ENCODE results near the gene OPN1LW.

DNA sequence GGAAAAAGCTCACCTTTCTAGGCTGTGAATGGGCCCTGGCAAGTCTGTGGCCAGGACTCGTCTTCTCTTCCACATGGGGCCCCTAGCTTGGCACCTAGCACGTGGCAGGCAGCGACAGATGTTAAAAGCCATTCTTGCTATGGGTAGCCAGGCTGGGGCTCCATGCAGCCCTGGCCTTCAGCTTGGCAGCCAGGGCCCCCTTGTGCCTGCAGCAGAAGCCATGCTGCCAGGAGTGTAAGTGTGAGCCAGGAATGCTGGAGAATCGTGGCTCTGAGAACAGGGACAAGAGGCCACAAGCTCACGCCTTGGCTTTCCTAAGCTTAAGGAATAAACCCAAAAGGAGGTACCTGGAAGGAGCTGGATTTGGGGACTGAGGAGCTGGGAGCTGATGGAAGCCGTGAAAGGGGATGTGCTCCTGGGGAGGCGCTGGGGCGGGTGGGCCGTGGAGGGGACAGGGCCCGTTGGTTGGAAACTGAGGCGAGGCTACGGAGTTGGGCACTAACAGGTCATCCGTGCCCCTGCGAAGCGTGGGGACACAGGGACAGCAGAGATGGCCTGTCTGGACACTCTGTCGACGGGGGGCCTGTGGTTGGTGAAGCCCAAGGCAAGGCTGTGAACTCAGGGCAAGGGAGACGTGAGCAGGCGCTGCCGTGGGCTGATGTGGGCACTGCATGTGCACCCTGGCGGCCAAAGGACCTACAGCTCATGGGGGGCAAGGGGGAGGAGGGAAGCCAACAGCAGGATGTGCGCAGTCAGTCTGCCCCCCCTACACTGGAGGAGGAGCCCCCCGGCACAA, 895 bp upstream of the OPN1LW start:
- TF ChIP-seq, protein P1, sequence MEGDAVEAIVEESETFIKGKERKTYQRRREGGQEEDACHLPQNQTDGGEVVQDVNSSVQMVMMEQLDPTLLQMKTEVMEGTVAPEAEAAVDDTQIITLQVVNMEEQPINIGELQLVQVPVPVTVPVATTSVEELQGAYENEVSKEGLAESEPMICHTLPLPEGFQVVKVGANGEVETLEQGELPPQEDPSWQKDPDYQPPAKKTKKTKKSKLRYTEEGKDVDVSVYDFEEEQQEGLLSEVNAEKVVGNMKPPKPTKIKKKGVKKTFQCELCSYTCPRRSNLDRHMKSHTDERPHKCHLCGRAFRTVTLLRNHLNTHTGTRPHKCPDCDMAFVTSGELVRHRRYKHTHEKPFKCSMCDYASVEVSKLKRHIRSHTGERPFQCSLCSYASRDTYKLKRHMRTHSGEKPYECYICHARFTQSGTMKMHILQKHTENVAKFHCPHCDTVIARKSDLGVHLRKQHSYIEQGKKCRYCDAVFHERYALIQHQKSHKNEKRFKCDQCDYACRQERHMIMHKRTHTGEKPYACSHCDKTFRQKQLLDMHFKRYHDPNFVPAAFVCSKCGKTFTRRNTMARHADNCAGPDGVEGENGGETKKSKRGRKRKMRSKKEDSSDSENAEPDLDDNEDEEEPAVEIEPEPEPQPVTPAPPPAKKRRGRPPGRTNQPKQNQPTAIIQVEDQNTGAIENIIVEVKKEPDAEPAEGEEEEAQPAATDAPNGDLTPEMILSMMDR (IDR thresholded peaks at IDR 0.05): no peak
- TF ChIP-seq EZH2 (IDR thresholded peaks at IDR 0.05; ENCODE audit: borderline replicate concordance, insufficient read depth, low read depth, low read length, poor library complexity, severe bottlenecking): no peak

Measured in B cell (primary cell).